Neural cell (in vitro differentiated cells): ENCODE measurements around the gene NPAS3. TPM values are rescaled to one million over a fixed set of nuclear protein-coding genes. Genes with fewer than 3 reads are reported as not detected.

Experiments
- H2AFZ ChIP-seq: fragments of 200-600, 300-800 bp; sonication (generic), shearing (Covaris generic); 2 replicates; pipeline ENCODE4 v1.6.0; 2014; ENCODE audit warnings: low read depth, mild to moderate bottlenecking, antibody characterized with exemption, low read length, moderate library complexity
- H3F3A ChIP-seq: fragments of 200-600 bp; shearing (Covaris generic); 2 replicates; pipeline ENCODE4 v1.6.1; 2016; ENCODE audit warnings: mild to moderate bottlenecking, moderate library complexity, mixed read lengths, antibody characterized with exemption, low read length; ENCODE audit not compliant: insufficient read depth, poor library complexity, severe bottlenecking
- H3K27ac ChIP-seq: fragments of 200-600, 300-800 bp; sonication (generic), shearing (Covaris generic); 2 replicates; pipeline ENCODE4 v1.5.1; 2014; ENCODE audit warnings: mild to moderate bottlenecking, low read length, moderate library complexity
- H3K27me3 ChIP-seq: fragments of 300-800, 200-600 bp; sonication (generic), shearing (Covaris generic); 2 replicates; pipeline ENCODE4 v1.6.0; 2014; ENCODE audit warnings: mild to moderate bottlenecking, low read depth, low read length, moderate library complexity; ENCODE audit not compliant: insufficient read depth
- H3K36me3 ChIP-seq: fragments of 300-800, 200-600 bp; sonication (generic), shearing (Covaris generic); 2 replicates; pipeline ENCODE4 v1.5.1; 2014; ENCODE audit warnings: mild to moderate bottlenecking, antibody characterized with exemption, low read length, moderate library complexity; ENCODE audit not compliant: insufficient read depth
- H3K4me2 ChIP-seq: fragments of 300-800, 200-600 bp; sonication (generic), shearing (Covaris generic); 2 replicates; pipeline ENCODE4 v1.6.0; 2014; ENCODE audit warnings: mild to moderate bottlenecking, low read length
- H3K4me3 ChIP-seq: fragments of 300-800, 200-600 bp; sonication (generic), shearing (Covaris generic); 2 replicates; pipeline ENCODE4 v1.5.1; 2014; ENCODE audit warnings: mild to moderate bottlenecking, low read length, moderate library complexity
- H3K79me2 ChIP-seq: fragments of 200-600 bp; shearing (Covaris generic); replicated peaks from 2 replicates; pipeline ENCODE4 v1.6.0; 2014; ENCODE audit warnings: mild to moderate bottlenecking, low read length, moderate library complexity; ENCODE audit not compliant: insufficient read depth
- H3K9ac ChIP-seq: fragments of 300-800, 200-600 bp; sonication (generic), shearing (Covaris generic); 2 replicates; pipeline ENCODE4 v1.6.1; 2016; ENCODE audit warnings: mild to moderate bottlenecking, low read length, mixed read lengths
- H3K9me2 ChIP-seq: fragments of 200-600 bp; shearing (Covaris generic); 2 replicates; pipeline ENCODE4 v1.6.1; 2016; ENCODE audit warnings: mild to moderate bottlenecking, low read length, mixed read lengths; ENCODE audit not compliant: insufficient read depth
- H3K9me3 ChIP-seq: fragments of 200-600, 300-800 bp; sonication (generic), shearing (Covaris generic); 2 replicates; pipeline ENCODE4 v1.6.1; 2016; ENCODE audit warnings: mild to moderate bottlenecking, mixed run types, low read length, moderate library complexity, mixed read lengths
- H4K20me1 ChIP-seq: fragments of 200-600 bp; shearing (Covaris generic); 2 replicates; pipeline ENCODE4 v1.6.1; 2016; ENCODE audit warnings: mild to moderate bottlenecking, mixed run types; ENCODE audit not compliant: insufficient read depth
- CTCF ChIP-seq: fragments of 450-650 bp; IDR thresholded peaks from 2 replicates; pipeline ENCODE4 v1.5.1; 2014; ENCODE audit warnings: antibody characterized with exemption, mild to moderate bottlenecking, moderate library complexity; ENCODE audit not compliant: poor library complexity, severe bottlenecking
- EP300 ChIP-seq: fragments of 450-650 bp; conservative IDR thresholded peaks from 2 replicates; pipeline ENCODE4 v1.6.1; 2014; ENCODE audit warnings: antibody characterized with exemption, mild to moderate bottlenecking, moderate library complexity; ENCODE audit not compliant: poor library complexity, severe bottlenecking
- EZH2 ChIP-seq: fragments of 200-600, 300-800 bp; shearing (Covaris generic), sonication (generic); IDR thresholded peaks from 2 replicates; pipeline ENCODE4 v1.6.1; 2014; ENCODE audit warnings: antibody characterized with exemption, low read length, borderline replicate concordance, mild to moderate bottlenecking; ENCODE audit not compliant: insufficient read depth, poor library complexity, severe bottlenecking
- MXI1 ChIP-seq: fragments of 450-650 bp; conservative IDR thresholded peaks from 2 replicates; pipeline ENCODE4 v1.6.1; 2014; ENCODE audit warnings: antibody characterized with exemption, mild to moderate bottlenecking; ENCODE audit not compliant: poor library complexity, severe bottlenecking
- POLR2AphosphoS5 ChIP-seq: IDR thresholded peaks from 2 replicates; pipeline ENCODE4 v1.6.1; 2012
- RAD21 ChIP-seq: fragments of 450-650 bp; conservative IDR thresholded peaks from 2 replicates; pipeline ENCODE4 v1.6.1; 2014; ENCODE audit warnings: antibody characterized with exemption, mild to moderate bottlenecking, moderate library complexity
- REST ChIP-seq: IDR thresholded peaks from 2 replicates; pipeline ENCODE4 v1.6.1; 2012; ENCODE audit warnings: borderline replicate concordance
- SMC3 ChIP-seq: fragments of 450-650 bp; conservative IDR thresholded peaks from 2 replicates; pipeline ENCODE4 v1.6.1; 2014; ENCODE audit warnings: antibody characterized with exemption, mild to moderate bottlenecking, moderate library complexity; ENCODE audit not compliant: poor library complexity
- TAF1 ChIP-seq: IDR thresholded peaks from 2 replicates; pipeline ENCODE4 v1.6.1; 2012; ENCODE audit warnings: low read depth
- polyA plus RNA-seq: library from polyadenylated mRNA; depleted of rRNA; stranded (reverse); fragments of >200 nt; gene quantifications from 2 replicates; pipeline ENCODE4 v1.2.3, GENCODE V29; 2014

NPAS3 gene
- polyA plus RNA-seq, 1 donor from 2014 or later = 1.3 TPM

GRCh38 chr14:33454022-33454595 is 515.4 kb downstream of the NPAS3 start:
- Histone ChIP-seq H3F3A (no peaks in the 10 kb centered on the region), H3K27ac (no peak overlapping the region), H2AFZ (no peak overlapping the region), H3K27me3 (no peaks in the 10 kb centered on the region), H3K4me2 (no peak overlapping the region), H3K9me3 (no peaks in the 10 kb centered on the region), H3K9ac (no peak overlapping the region), H3K4me3 (no peak overlapping the region), H3K36me3 (no peaks in the 10 kb centered on the region), H3K9me2 (no peaks in the 10 kb centered on the region), H4K20me1 (no peaks in the 10 kb centered on the region), H3K79me2 (no peaks in the 10 kb centered on the region)
- TF ChIP-seq POLR2AphosphoS5 = no peak

GRCh38 chr14:33454707-33455106 is 516.0 kb downstream of the NPAS3 start:
- Histone ChIP-seq H4K20me1 (no peaks in the 10 kb centered on the region), H3K9me3 (no peaks in the 10 kb centered on the region), H3K79me2 (no peaks in the 10 kb centered on the region), H3K27me3 (no peaks in the 10 kb centered on the region), H3K9ac (no peak overlapping the region), H3K4me3 (no peak overlapping the region), H3K36me3 (no peaks in the 10 kb centered on the region), H3K4me2 (no peak overlapping the region), H3K9me2 (no peaks in the 10 kb centered on the region), H2AFZ (no peak overlapping the region), H3K27ac (no peak overlapping the region), H3F3A (no peaks in the 10 kb centered on the region)
- TF ChIP-seq RAD21 (no peak), MXI1 (no peak), REST (no peak), EZH2 (no peak), EP300 (no peak), TAF1 (no peak), SMC3 (no peak)

GRCh38 chr14:33455654-33456345 is 517.1 kb downstream of the NPAS3 start:
- H3K9me3 ChIP-seq = no peaks in the 10 kb centered on the region
- no peak overlapping the region for H2AFZ ChIP-seq
- H3K9me2 ChIP-seq = no peaks in the 10 kb centered on the region
- H4K20me1 ChIP-seq = no peaks in the 10 kb centered on the region
- no peak overlapping the region for H3K4me3 ChIP-seq
- no peaks in the 10 kb centered on the region for H3K36me3 ChIP-seq
- no peaks in the 10 kb centered on the region for H3K79me2 ChIP-seq
- H3K27me3 ChIP-seq = no peaks in the 10 kb centered on the region
- no peaks in the 10 kb centered on the region for H3F3A ChIP-seq
- H3K4me2 ChIP-seq = no peak overlapping the region
- H3K9ac ChIP-seq = no peak overlapping the region
- TF ChIP-seq REST (no peak), EP300 (no peak), CTCF (no peak), EZH2 (no peak), SMC3 (no peak), RAD21 (no peak), POLR2AphosphoS5 (no peak), MXI1 (no peak), TAF1 (no peak)
- no peak overlapping the region for H3K27ac ChIP-seq
